ENCODE results near the gene SND1.
A peak's percentile ranks its signal among the peaks of the same experiment; 100 is the strongest.

Gene SND1

DNA sequence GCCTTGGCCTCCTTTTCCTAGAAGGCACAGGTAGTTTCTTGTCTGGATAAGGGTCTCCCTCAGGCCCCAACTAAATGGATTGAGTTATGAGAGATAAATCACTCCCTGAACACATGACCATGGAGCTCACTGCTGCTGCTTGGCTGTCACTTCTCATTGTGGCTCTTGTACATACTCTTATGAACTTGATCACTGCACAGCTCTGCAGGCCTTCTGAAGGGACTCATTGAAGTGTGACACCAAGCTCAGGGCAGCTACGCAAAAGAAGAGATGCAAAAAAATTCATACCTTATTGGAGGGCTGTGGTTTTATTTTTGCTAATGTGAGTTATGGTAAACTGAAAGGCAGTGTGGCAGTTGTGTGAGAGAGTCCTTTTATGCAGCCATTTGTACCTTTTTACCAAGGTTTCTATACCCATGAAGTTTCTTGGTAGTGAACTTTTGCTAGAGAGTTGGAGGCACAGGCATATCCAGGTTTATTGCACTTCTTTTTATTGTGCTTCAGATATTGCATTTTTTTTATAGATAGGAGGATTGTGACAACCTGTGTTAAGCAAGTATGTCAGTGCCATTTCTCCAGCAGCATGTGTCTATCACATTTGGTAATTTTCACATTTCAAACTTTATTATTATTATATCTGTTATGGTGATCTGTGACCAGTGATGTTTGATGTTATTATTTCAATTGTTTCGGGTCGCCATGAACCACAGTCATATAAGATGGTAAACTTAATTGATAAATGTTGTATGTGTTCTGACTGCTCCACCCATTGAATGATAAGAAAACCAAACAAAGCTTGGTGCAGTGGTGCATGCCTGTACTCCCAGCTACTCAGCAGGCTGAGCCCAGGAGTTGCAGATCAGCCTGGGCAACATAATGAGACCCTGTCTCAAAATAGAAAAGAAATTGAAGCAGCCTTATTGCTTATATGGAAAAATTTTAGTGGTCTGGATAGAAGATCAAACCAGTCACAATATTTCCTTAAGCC lies 278.6 kb downstream of the SND1 start:
- H3K4me1 ChIP-seq (ENCODE audit: control insufficient read depth, low read length) = peaks cover 41% of the 10 kb centered on the region
- H3F3A ChIP-seq (ENCODE audit: control insufficient read depth, insufficient read depth) = no peaks in the 10 kb centered on the region
- no peaks in the 10 kb centered on the region for H3K27me3 ChIP-seq (ENCODE audit: control insufficient read depth, low read length)
- H3K36me3 ChIP-seq (ENCODE audit: control insufficient read depth, low read length) = peaks cover 53% of the 10 kb centered on the region
- no peak overlapping the region for H3K4me3 ChIP-seq (ENCODE audit: low read length)
- no peak for TF ChIP-seq EZH2phosphoT487 (IDR thresholded peaks at IDR 0.05; ENCODE audit: borderline replicate concordance, low read length)
- TF ChIP-seq, protein P1, sequence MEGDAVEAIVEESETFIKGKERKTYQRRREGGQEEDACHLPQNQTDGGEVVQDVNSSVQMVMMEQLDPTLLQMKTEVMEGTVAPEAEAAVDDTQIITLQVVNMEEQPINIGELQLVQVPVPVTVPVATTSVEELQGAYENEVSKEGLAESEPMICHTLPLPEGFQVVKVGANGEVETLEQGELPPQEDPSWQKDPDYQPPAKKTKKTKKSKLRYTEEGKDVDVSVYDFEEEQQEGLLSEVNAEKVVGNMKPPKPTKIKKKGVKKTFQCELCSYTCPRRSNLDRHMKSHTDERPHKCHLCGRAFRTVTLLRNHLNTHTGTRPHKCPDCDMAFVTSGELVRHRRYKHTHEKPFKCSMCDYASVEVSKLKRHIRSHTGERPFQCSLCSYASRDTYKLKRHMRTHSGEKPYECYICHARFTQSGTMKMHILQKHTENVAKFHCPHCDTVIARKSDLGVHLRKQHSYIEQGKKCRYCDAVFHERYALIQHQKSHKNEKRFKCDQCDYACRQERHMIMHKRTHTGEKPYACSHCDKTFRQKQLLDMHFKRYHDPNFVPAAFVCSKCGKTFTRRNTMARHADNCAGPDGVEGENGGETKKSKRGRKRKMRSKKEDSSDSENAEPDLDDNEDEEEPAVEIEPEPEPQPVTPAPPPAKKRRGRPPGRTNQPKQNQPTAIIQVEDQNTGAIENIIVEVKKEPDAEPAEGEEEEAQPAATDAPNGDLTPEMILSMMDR (IDR thresholded peaks at IDR 0.05; ENCODE audit: low read depth, low read length, poor library complexity, severe bottlenecking) = no peak
- peak overlapping the region; percentile 17; the same call in 1 of the 2 replicates for H3K4me2 ChIP-seq (ENCODE audit: low read length)
- H3K9me3 ChIP-seq (ENCODE audit: control insufficient read depth, insufficient read depth, low read length) = no peaks in the 10 kb centered on the region
- H3K9me2 ChIP-seq (replicated peaks; ENCODE audit: control insufficient read depth, low read length) = no peaks in the 10 kb centered on the region
- peaks cover 13% of the 10 kb centered on the region for H3K79me2 ChIP-seq (ENCODE audit: control insufficient read depth, low read length)
- H3K27ac ChIP-seq (ENCODE audit: low read depth, low read length) = no peak overlapping the region
- H4K20me1 ChIP-seq (ENCODE audit: control insufficient read depth, insufficient read depth, low read depth, low read length) = no peaks in the 10 kb centered on the region

DNA sequence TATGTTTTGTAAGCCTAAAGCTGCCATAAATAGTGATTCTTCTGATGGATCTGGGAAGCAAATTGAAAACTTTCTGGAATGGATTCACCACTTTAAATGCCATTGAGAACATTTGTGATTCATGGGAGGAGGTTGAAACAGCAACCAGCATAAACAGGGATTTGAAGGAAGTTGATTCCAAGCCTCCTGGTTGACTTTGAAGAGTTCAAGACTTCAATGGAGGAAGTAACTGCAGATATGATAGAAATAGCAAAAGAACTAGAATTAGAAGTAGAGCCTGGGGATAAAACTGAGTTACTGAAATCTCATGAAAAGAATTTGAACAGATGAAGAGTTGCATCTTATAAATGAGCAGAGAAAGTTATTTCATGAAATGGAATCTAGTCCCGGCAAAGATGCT lies 280.1 kb downstream of the SND1 start:
- H3K4me3 ChIP-seq (ENCODE audit: low read length) = no peak overlapping the region
- H3K4me1 ChIP-seq (ENCODE audit: control insufficient read depth, low read length) = peaks cover 37% of the 10 kb centered on the region
- no peaks in the 10 kb centered on the region for H4K20me1 ChIP-seq (ENCODE audit: control insufficient read depth, insufficient read depth, low read depth, low read length)
- H3K79me2 ChIP-seq (ENCODE audit: control insufficient read depth, low read length) = peaks cover 10% of the 10 kb centered on the region
- H3F3A ChIP-seq (ENCODE audit: control insufficient read depth, insufficient read depth) = no peaks in the 10 kb centered on the region
- no peaks in the 10 kb centered on the region for H3K27me3 ChIP-seq (ENCODE audit: control insufficient read depth, low read length)
- no peaks in the 10 kb centered on the region for H3K9me3 ChIP-seq (ENCODE audit: control insufficient read depth, insufficient read depth, low read length)
- H3K27ac ChIP-seq (ENCODE audit: low read depth, low read length) = no peak overlapping the region
- TF ChIP-seq EZH2phosphoT487 (IDR thresholded peaks at IDR 0.05; ENCODE audit: borderline replicate concordance, low read length) = no peak
- TF ChIP-seq, protein P1 (IDR thresholded peaks at IDR 0.05; ENCODE audit: low read depth, low read length, poor library complexity, severe bottlenecking) = no peak
- no peak overlapping the region for H3K4me2 ChIP-seq (ENCODE audit: low read length)
- H3K36me3 ChIP-seq (ENCODE audit: control insufficient read depth, low read length) = peaks cover 56% of the 10 kb centered on the region
- no peaks in the 10 kb centered on the region for H3K9me2 ChIP-seq (replicated peaks; ENCODE audit: control insufficient read depth, low read length)

DNA sequence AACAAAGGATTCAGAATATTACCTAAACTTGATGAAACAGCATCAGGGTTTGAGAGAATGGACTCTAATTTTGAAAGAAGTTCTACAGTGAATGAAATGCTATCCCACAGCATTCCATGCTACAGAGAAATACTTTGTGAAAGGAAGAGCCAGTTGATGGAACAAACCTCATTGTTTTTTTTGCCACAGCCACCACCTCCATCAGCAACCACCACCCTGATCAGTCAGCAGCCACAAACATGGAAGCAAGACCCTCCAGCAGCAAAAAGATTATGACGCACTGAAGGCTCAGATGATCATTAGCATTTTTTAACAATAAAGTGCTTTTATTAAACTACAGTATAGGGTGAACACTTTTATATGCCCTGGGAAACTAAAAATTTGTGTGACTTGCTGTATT lies 280.5 kb downstream of the SND1 start:
- Histone ChIP-seq H4K20me1 (ENCODE audit: control insufficient read depth, insufficient read depth, low read depth, low read length) (no peaks in the 10 kb centered on the region), H3K9me2 (replicated peaks; ENCODE audit: control insufficient read depth, low read length) (no peaks in the 10 kb centered on the region), H3K36me3 (ENCODE audit: control insufficient read depth, low read length) (peaks cover 60% of the 10 kb centered on the region), H3F3A (ENCODE audit: control insufficient read depth, insufficient read depth) (no peaks in the 10 kb centered on the region), H3K9me3 (ENCODE audit: control insufficient read depth, insufficient read depth, low read length) (no peaks in the 10 kb centered on the region), H3K27me3 (ENCODE audit: control insufficient read depth, low read length) (no peaks in the 10 kb centered on the region), H3K4me1 (ENCODE audit: control insufficient read depth, low read length) (peaks cover 33% of the 10 kb centered on the region), H3K4me2 (ENCODE audit: low read length) (no peak overlapping the region), H3K27ac (ENCODE audit: low read depth, low read length) (no peak overlapping the region), H3K4me3 (ENCODE audit: low read length) (no peak overlapping the region), H3K79me2 (ENCODE audit: control insufficient read depth, low read length) (peaks cover 6% of the 10 kb centered on the region)
- TF ChIP-seq, protein P1 (IDR thresholded peaks at IDR 0.05; ENCODE audit: low read depth, low read length, poor library complexity, severe bottlenecking) = no peak
- TF ChIP-seq EZH2phosphoT487 (IDR thresholded peaks at IDR 0.05; ENCODE audit: borderline replicate concordance, low read length) = no peak
